Measurements from ENCODE around the gene CORO2A.
"Not testable (repeated sequence)": the region's sequence is repeated elsewhere in the genome, so short reads cannot be mapped to it uniquely, and the experiment has no call there.

CORO2A gene

DNA sequence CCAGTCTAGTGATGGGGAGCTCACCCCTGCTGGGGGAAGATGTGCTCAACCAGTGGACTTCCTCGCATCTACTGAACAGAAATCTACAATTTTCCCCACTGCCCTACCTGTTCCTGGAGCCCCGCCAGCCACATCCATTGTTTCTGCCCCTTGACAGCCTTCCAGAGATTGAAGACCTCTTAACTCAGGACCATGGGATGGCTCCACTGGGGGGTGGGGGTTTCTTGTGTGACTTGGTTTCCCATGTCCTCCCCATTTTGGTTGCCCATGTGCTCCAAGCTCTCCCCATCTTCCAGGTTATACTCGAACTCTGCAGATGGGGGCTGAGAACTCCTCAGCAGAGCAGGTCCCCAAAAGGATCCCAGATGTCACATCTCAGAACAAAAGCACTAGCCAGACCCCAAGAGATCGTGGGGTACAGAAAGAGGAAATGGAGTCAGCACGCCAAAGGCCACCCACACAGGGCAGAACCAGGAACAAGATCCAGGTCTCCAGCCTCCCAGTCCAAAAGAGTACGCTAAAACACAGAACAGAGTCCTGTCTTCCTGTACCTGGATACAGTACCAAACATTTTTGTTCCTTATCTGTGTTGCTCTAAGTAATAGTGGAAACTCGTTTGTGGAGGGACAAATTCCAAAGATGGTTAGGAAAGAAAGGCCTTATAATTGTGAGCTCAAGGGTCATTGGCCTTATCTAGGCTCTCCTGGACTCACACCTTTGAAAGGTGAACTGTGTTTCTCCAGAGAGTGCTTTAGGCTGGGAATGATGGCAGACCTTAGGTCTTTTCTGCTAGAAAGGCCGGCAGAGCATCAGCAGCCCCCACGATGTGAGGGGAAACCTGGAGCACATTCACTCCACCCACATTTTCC is 15.8 kb downstream of the CORO2A start:
- TF ChIP-seq, protein P1, sequence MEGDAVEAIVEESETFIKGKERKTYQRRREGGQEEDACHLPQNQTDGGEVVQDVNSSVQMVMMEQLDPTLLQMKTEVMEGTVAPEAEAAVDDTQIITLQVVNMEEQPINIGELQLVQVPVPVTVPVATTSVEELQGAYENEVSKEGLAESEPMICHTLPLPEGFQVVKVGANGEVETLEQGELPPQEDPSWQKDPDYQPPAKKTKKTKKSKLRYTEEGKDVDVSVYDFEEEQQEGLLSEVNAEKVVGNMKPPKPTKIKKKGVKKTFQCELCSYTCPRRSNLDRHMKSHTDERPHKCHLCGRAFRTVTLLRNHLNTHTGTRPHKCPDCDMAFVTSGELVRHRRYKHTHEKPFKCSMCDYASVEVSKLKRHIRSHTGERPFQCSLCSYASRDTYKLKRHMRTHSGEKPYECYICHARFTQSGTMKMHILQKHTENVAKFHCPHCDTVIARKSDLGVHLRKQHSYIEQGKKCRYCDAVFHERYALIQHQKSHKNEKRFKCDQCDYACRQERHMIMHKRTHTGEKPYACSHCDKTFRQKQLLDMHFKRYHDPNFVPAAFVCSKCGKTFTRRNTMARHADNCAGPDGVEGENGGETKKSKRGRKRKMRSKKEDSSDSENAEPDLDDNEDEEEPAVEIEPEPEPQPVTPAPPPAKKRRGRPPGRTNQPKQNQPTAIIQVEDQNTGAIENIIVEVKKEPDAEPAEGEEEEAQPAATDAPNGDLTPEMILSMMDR (IDR thresholded peaks at IDR 0.05; ENCODE audit: borderline replicate concordance, control extremely low read depth, extremely low read depth, insufficient read depth, missing control alignments), result no peak
- in situ Hi-C loops (cut with MboI; ENCODE audit: low sequenced_read_pairs, unreplicated experiment), result no loop called here
- DNase-seq (ENCODE audit: low spot score), result no peak

DNA sequence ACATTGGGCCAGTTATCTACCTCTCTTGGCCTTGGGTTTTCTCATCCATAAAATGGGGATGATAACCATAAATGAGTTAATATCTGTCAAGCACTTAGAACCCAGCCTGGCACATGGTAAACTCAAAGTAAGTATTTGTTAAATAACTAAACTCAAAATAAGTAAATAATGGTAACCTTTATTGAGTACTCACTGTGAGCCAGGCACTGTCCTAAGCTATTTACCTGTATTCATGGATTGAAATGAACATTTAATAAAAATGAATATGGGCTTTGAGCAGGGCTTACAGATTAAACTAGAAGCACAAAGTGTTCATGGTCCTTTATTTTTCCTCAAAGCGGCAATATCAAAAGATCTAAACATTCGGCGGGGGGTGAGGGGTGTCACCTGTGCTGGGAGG is 16.7 kb downstream of the CORO2A start:
- no peak for DNase-seq (ENCODE audit: low spot score)
- TF ChIP-seq, protein P1 (IDR thresholded peaks at IDR 0.05; ENCODE audit: borderline replicate concordance, control extremely low read depth, extremely low read depth, insufficient read depth, missing control alignments), result no peak
- in situ Hi-C loops (cut with MboI; ENCODE audit: low sequenced_read_pairs, unreplicated experiment), result no loop called here

DNA sequence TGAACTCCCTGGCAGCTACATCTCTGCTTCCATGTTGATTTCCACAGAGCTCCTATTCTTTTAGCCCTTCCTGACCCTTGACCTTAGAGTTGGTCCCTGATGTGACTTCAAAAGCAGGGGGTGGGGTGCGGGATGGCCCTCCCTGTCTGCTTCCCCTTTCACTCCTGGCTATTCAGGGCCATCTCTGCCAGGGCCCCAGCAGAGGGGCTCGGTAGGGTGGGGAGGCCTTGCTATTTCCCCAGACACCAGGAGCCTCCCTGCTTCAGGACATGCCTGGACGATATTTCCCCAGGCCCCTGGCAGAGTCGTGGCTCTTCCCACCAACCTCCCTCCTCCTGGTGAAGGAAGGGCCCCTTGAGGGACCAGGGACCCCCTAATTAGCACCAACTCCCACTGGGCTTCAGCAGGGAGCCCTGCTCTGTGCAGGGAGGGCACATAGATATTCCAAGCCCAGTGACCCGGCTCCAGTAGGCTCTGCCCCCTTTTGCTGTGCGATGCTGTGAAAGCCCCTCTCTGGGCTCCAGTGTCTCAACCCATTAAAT is 17.3 kb downstream of the CORO2A start:
- TF ChIP-seq, protein P1 (IDR thresholded peaks at IDR 0.05; ENCODE audit: borderline replicate concordance, control extremely low read depth, extremely low read depth, insufficient read depth, missing control alignments), result no peak
- DNase-seq (ENCODE audit: low spot score), result no peak
- in situ Hi-C loops (cut with MboI; ENCODE audit: low sequenced_read_pairs, unreplicated experiment), result no loop called here

DNA sequence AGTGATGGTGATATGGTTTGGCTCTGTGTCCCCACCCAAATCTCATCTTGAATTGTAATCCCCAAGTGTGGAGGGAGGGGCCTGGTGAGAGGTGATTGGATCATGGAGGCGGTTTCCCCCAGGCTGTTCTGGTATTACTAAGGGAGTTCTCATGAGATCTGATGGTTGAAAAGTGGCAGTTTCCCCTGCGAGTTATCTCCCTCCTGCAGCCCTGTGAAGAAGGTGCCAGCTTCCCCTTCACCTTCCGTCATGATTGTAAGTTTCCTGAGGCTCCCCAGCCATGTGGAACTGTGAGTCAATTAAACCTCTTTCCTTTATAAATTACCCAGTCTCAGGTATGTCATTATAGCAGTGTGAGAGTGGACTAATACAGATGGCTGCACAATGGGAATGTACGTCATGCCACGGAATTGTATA is 17.9 kb downstream of the CORO2A start:
- DNase-seq (ENCODE audit: low spot score); in situ Hi-C loops (cut with MboI; ENCODE audit: low sequenced_read_pairs, unreplicated experiment): not testable (repeated sequence)

DNA sequence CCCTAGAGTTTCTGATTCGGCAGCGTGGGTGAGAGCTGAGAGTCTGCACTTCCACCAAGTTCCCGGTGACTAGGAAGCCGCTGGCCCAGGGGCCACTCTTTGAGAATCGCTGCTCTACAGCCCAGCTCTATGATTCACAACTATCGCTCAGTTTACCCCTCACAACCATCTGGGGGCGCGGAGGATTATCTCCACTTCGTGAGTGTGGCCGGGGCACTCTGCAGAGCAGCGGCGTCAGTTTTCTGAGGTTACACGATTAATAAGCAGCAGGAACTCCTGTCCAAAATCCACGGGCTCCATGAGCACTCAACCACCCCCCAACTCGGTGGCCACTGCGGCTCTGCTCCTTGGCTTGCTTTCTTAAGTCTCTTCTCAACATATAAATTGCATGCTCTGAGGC is 19.3 kb downstream of the CORO2A start:
- TF ChIP-seq, protein P1 (IDR thresholded peaks at IDR 0.05; ENCODE audit: borderline replicate concordance, control extremely low read depth, extremely low read depth, insufficient read depth, missing control alignments), result no peak
- DNase-seq (ENCODE audit: low spot score), result no peak
- in situ Hi-C loops (cut with MboI; ENCODE audit: low sequenced_read_pairs, unreplicated experiment), result no loop called here

DNA sequence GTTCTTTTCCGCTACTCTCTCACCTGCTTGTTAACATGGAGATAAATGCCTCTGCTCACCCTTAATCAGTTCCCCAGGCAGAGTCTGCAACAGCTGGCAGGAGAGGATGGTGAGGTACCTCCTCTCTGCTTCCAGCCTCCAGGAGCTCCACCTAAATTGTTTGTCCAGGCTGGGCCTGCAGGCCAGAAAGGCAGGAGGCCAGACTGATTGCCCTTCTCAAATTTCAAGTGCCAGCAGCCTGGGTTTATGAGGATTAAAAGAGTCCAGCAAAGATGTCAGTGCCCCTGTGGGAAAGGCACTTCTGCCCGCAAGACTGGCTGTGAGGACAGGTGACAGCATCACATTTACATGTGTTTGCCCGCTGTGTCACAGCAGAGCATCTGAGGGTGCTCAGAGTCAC is 19.8 kb downstream of the CORO2A start:
- in situ Hi-C loops (cut with MboI; ENCODE audit: low sequenced_read_pairs, unreplicated experiment), result no loop called here
- TF ChIP-seq, protein P1 (IDR thresholded peaks at IDR 0.05; ENCODE audit: borderline replicate concordance, control extremely low read depth, extremely low read depth, insufficient read depth, missing control alignments), result no peak

More for the DNA sequence above, 19.8 kb downstream of the CORO2A start:
- no peak for DNase-seq (ENCODE audit: low spot score)

Measured in GM13976 (cell line).